SK-N-SH (cell line): Measurements from ENCODE around the gene BPIFB3. TPM values are rescaled to one million over a fixed set of nuclear protein-coding genes. Genes with fewer than 3 reads are reported as not detected.

Source experiments
- CTCF ChIA-PET: fragments of 300-600, 350-600 bp; formaldehyde crosslinking; extraction: SDS; loops from one replicate; lab custom pipeline; 2021; lab: Yijun Ruan, JAX
- POLR2A ChIA-PET: fragments of 350-600 bp; sonication (Branson Sonifier 250); formaldehyde crosslinking; extraction: SDS; loops from one replicate; lab custom pipeline; 2020; ENCODE audit warnings: antibody characterized with exemption, inconsistent platforms; lab: Yijun Ruan, JAX
- DNase-seq: peaks from one replicate; pipeline ENCODE4 v3.0.0; 2012
- H2AFZ ChIP-seq: fragments of 200-600 bp; sonication (generic); 2 replicates; pipeline ENCODE4 v1.8.1; 2016; ENCODE audit warnings: antibody characterized with exemption, mild to moderate bottlenecking, low read depth
- H3F3A ChIP-seq: fragments of 200-600 bp; sonication (generic); replicated peaks from 2 replicates; pipeline ENCODE3; 2016; ENCODE audit warnings: antibody characterized with exemption, mild to moderate bottlenecking; ENCODE audit not compliant: insufficient read depth
- H3K27ac ChIP-seq, 2 experiments: fragments of 200-500 bp in 1 of 2; fragments of 200-600 bp in 1 of 2; sonication (Bioruptor generic) in 1 of 2; sonication (generic), shearing (Covaris generic) in 1 of 2; 2 replicates each; pipeline versions ENCODE4 v1.5.1 to v1.6.1; 2014 to 2016; ENCODE audit warnings: low read depth in 2 of 2, inconsistent platforms in 1 of 2, low read length in 1 of 2, mild to moderate bottlenecking in 1 of 2, mixed read lengths in 1 of 2
- H3K27me3 ChIP-seq: fragments of 200-600 bp; sonication (generic), shearing (Covaris generic); 2 replicates; pipeline ENCODE4 v1.6.1; 2016; ENCODE audit warnings: mixed run types; ENCODE audit not compliant: insufficient read depth
- H3K36me3 ChIP-seq, 2 experiments: fragments of 200-500 bp in 1 of 2; fragments of 200-600 bp in 1 of 2; sonication (Bioruptor generic) in 1 of 2; sonication (generic) in 1 of 2; replicated peaks in 1 of 2; 2 replicates each; pipeline versions ENCODE3 to v1.5.1; 2014 to 2016; ENCODE audit warnings: low read length in 1 of 2, mild to moderate bottlenecking in 1 of 2; ENCODE audit not compliant: insufficient read depth in 2 of 2, control insufficient read depth in 1 of 2
- H3K4me1 ChIP-seq, 2 experiments: fragments of 200-500 bp in 1 of 2; fragments of 200-600 bp in 1 of 2; sonication (Bioruptor generic) in 1 of 2; sonication (generic), shearing (Covaris generic) in 1 of 2; 2 replicates each; pipeline versions ENCODE4 v1.5.1 to v1.6.1; 2014 to 2016; ENCODE audit warnings: low read depth in 1 of 2, low read length in 1 of 2, mixed run types in 1 of 2; ENCODE audit not compliant: insufficient read depth in 2 of 2, control insufficient read depth in 1 of 2
- H3K4me2 ChIP-seq: fragments of 200-600 bp; sonication (generic), shearing (Covaris generic); 2 replicates; pipeline ENCODE4 v1.6.1; 2017; ENCODE audit warnings: mixed run types
- H3K4me3 ChIP-seq, 2 experiments: fragments of 200-500 bp in 1 of 2; fragments of 200-600 bp in 1 of 2; sonication (Bioruptor generic) in 1 of 2; sonication (generic), shearing (Covaris generic) in 1 of 2; 2 replicates each; pipeline versions ENCODE4 v1.5.1 to v1.8.1; 2014 to 2016; ENCODE audit warnings: low read depth in 2 of 2, inconsistent platforms in 1 of 2, low read length in 1 of 2, mild to moderate bottlenecking in 1 of 2, mixed read lengths in 1 of 2, moderate library complexity in 1 of 2
- H3K79me2 ChIP-seq: fragments of 200-600 bp; sonication (generic); 2 replicates; pipeline ENCODE4 v1.8.1; 2017; ENCODE audit warnings: mild to moderate bottlenecking; ENCODE audit not compliant: insufficient read depth
- H3K9ac ChIP-seq: fragments of 200-600 bp; sonication (generic); 2 replicates; pipeline ENCODE4 v1.6.1; 2017; ENCODE audit warnings: mixed run types
- H3K9me2 ChIP-seq: fragments of 200-600 bp; sonication (generic); 2 replicates; pipeline ENCODE4 v1.6.1; 2017; ENCODE audit warnings: mixed run types
- H3K9me3 ChIP-seq: fragments of 200-600 bp; sonication (generic); 2 replicates; pipeline ENCODE4 v1.6.1; 2017; ENCODE audit warnings: mixed run types, mild to moderate bottlenecking, moderate library complexity
- H4K20me1 ChIP-seq: fragments of 200-600 bp; sonication (generic); 2 replicates; pipeline ENCODE4 v1.6.1; 2017; ENCODE audit warnings: mild to moderate bottlenecking, mixed run types; ENCODE audit not compliant: insufficient read depth
- CHD2 ChIP-seq: fragments of 150-350 bp; IDR thresholded peaks from 2 replicates; pipeline ENCODE4 v1.6.1; 2018; ENCODE audit warnings: low read length; ENCODE audit not compliant: partially characterized antibody
- CTCF ChIP-seq: fragments of 200-600 bp; sonication (generic); IDR thresholded peaks from 2 replicates; pipeline ENCODE4 v1.6.1; 2017; ENCODE audit warnings: antibody characterized with exemption, mild to moderate bottlenecking, moderate library complexity
- EP300 ChIP-seq, 2 experiments: IDR thresholded peaks; 2 replicates each; pipeline versions ENCODE4 v1.4.0 to v1.6.1; 2012; ENCODE audit warnings: borderline replicate concordance in 1 of 2, low read depth in 1 of 2, low read length in 1 of 2
- FOSL2 ChIP-seq: IDR thresholded peaks from 2 replicates; pipeline ENCODE4 v1.4.0; 2012; ENCODE audit warnings: low read depth, mild to moderate bottlenecking, moderate library complexity, borderline replicate concordance
- REST ChIP-seq: IDR thresholded peaks from 2 replicates; pipeline ENCODE4 v1.6.1; 2012; ENCODE audit warnings: mild to moderate bottlenecking, low read depth, low read length, moderate library complexity
- RFX5 ChIP-seq: IDR thresholded peaks from 2 replicates; pipeline ENCODE4 v1.6.1; 2012; ENCODE audit warnings: mild to moderate bottlenecking, improper control_type of control experiment, low read length
- RXRA ChIP-seq: IDR thresholded peaks from 2 replicates; pipeline ENCODE4 v1.4.0; 2012; ENCODE audit warnings: low read depth, mild to moderate bottlenecking, borderline replicate concordance
- TAF1 ChIP-seq: IDR thresholded peaks from 2 replicates; pipeline ENCODE4 v1.6.1; 2012; ENCODE audit warnings: low read depth, mild to moderate bottlenecking, low read length, moderate library complexity, borderline replicate concordance
- TCF12 ChIP-seq: IDR thresholded peaks from 2 replicates; pipeline ENCODE4 v1.4.0; 2012
- USF1 ChIP-seq: IDR thresholded peaks from 2 replicates; pipeline ENCODE4 v1.4.0; 2012; ENCODE audit warnings: low read depth, borderline replicate concordance
- USF2 ChIP-seq: fragments of 150-350 bp; IDR thresholded peaks from 2 replicates; pipeline ENCODE4 v1.6.1; 2017; ENCODE audit warnings: antibody characterized with exemption, low read length, low read depth, borderline replicate concordance
- WGBS: methylation state at CpG from one replicate; pipeline ENCODE4 v1.1.6; 2017; ENCODE audit warnings: low lambda C conversion rate; 5-methylcytosine and 5-hydroxymethylcytosine counted together
- polyA plus RNA-seq, 3 experiments: library from polyadenylated mRNA; depleted of rRNA; stranded (reverse); fragments of >200 nt; gene quantifications; 2 replicates each; pipeline ENCODE4 v1.2.3, GENCODE V29; 2012

BPIFB3 gene
- polyA plus RNA-seq, 1 of the 3 experiments (the other 2 are of a cell fraction): not detected

DNA sequence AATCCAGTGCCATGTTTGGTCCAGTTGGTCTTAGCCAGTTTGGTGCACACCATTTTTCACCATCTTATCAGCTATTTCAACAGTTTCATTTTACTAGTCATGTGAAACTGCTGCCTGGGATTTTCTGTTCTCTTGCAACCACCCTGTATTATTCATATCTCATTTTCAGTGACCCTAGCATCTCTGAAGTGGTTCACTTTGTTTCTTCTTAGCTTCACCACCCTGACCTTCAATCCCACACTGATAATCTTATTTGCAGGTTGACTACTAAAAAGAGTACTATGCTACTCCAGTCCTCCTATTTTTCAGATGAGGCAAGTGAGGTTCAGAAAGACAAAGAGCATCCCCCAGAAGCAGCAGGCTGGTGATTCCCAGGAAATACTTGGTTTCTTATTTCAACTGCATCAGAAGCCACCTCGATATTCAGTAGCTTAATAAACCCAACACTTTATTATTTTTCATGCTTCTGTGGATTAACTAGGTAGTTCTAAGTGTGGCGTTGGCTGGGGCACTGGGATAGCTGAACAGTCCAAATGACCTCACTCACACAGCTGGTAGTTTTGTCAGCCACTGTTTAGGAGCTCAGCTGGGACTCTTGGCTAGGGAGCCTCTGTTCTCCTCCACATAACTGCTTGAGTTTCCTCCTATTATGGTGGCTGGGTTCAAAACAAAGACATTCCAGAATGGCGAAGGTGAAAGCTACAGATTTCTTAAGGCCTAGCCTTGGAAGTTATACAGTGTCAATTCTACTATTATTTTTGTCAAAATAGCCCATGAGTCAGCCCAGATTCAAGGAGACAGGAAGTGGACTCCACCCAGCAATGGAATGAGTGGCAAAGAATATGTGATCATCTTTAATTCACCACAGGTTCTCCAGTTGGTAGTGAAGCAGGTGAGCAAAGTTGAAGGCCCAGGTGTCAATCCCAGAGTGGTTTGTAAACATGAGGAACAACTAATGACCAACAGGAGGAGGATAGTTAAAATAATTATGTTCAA is 66.3 kb downstream of the BPIFB3 start:
- Histone ChIP-seq H2AFZ (no peak overlapping the region), H3K79me2 (no peaks in the 10 kb centered on the region), H3K9me3 (no peaks in the 10 kb centered on the region), H3K4me3 (no peak overlapping the region), H4K20me1 (no peaks in the 10 kb centered on the region), H3F3A (no peaks in the 10 kb centered on the region), H3K9me2 (no peaks in the 10 kb centered on the region), H3K4me1 (no peaks in the 10 kb centered on the region), H3K36me3 (no peaks in the 10 kb centered on the region), H3K9ac (no peak overlapping the region), H3K27ac (no peak overlapping the region)
- no peak for DNase-seq
- POLR2A ChIA-PET: no interaction called here
- CTCF ChIA-PET: no interaction called here
- 3% methylated on average over 3 of the region's 3 CpGs for WGBS
- TF ChIP-seq EP300 (IDR thresholded peaks at IDR 0.05; ENCODE audit: borderline replicate concordance in 1 of 2, low read depth in 1 of 2, low read length in 1 of 2): no peak
- no peak for TF ChIP-seq RXRA
- no peak for TF ChIP-seq TCF12
- TF ChIP-seq USF1: no peak
- no peak for TF ChIP-seq USF2
- TF ChIP-seq TAF1: no peak
- no peak for TF ChIP-seq FOSL2
- TF ChIP-seq CTCF: no peak
- no peak for TF ChIP-seq RFX5
- TF ChIP-seq REST: no peak
- no peak for TF ChIP-seq CHD2
- TF ChIP-seq, all 33 proteins: peak for 0
- Histone ChIP-seq H3K4me2 (no peak overlapping the region), H3K27me3 (no peaks in the 10 kb centered on the region; the same call in 1 of the 2 replicates)
